AG09319 (cell line): ENCODE measurements around the gene FCRL5.
"Not testable (repeated sequence)": the region's sequence is repeated elsewhere in the genome, so short reads cannot be mapped to it uniquely, and the experiment has no call there.

Experiments used
- DNase-seq: peaks from one replicate; pipeline ENCODE4 v3.0.0-alpha.2; 2010; ENCODE audit warnings: low read depth; ENCODE audit errors: extremely low read depth
- CTCF ChIP-seq: IDR thresholded peaks from 2 replicates; pipeline ENCODE4 v1.5.1; 2011; ENCODE audit warnings: low read depth, mild to moderate bottlenecking, inconsistent platforms, low read length, moderate library complexity

The FCRL5 gene

GRCh38 chr1:157562515-157562914 is 10.2 kb upstream of the FCRL5 start:
- DNase-seq = no peak

DNA sequence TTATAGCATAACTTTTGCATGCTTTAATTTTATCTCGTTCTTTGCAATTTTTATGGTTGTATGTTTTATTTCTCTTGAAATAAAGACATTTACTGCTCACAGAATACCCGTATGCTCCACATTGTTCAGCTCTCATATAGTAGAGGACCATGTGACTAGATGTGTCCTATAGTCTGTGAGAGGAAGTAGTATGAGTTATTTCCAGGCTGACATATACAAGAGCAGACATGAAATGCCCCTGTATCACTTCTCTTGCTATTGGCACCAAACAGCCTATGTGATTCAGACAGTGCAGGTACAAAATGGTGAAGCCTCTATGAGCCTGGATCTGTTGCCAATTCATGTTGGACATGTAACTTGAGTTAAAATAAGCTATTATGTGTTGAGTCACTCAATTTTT is 5.8 kb upstream of the FCRL5 start:
- no peak for TF ChIP-seq CTCF
- no peak for DNase-seq

More at GRCh38 chr1:157562515-157562914, 10.2 kb upstream of the FCRL5 start:
- no peak for TF ChIP-seq CTCF

DNA sequence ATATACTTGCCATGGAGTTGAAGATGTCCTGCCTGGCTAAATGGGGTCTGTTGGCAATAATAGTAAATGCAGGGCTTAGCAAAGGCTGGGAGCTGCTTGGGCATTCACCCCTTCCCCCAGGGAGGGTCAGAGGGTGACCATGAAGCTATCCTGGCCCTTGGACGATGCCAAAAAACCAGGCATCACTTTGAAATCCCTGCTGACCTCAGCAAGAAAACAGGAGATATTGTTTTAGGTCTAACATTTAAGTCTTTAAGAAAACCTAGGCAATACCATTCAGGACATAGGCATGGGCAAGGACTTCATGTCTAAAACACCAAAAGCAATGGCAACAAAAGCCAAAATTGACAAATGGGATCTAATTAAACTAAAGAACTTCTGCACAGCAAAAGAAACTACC is 4.2 kb downstream of the FCRL5 start:
- not testable (repeated sequence) for DNase-seq

- no peak for DNase-seq
- TF ChIP-seq CTCF = no peak
These were observed 9.6 kb downstream of the FCRL5 start for GRCh38 chr1:157542676-157543075.

DNA sequence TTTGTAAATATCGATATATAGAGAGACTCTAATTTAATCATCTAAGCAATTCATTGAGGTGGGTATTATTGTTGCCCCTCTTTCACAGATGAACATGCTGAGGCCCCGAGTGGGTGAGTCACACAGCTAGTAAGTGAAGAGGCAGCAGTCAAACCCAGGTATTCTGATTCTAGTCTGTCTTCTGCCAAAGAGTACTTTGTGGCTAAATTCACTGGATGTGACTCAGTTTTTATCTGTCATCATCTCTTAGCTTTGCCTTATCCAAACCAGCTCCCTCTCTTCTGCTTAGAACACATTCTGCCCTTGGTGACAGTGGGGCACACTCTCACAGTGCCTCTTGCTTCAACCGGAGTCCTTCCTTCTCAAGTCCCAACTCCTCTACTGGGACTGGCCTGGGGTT is 11.5 kb downstream of the FCRL5 start:
- no peak for TF ChIP-seq CTCF
- no peak for DNase-seq

- no peak for DNase-seq
- TF ChIP-seq CTCF = no peak
These were observed 12.1 kb downstream of the FCRL5 start for GRCh38 chr1:157540160-157540748.

GRCh38 chr1:157539568-157539967 is 12.7 kb downstream of the FCRL5 start:
- no peak for TF ChIP-seq CTCF
- DNase-seq = no peak

- no peak for DNase-seq
- TF ChIP-seq CTCF = no peak
These were observed 19.7 kb downstream of the FCRL5 start for GRCh38 chr1:157532569-157532968.
